GM10266 (cell line): ENCODE data around the gene FXYD1.
"Not testable (repeated sequence)": the region's sequence is repeated elsewhere in the genome, so short reads cannot be mapped to it uniquely, and the experiment has no call there.

Experiments used
- DNase-seq: peaks from one replicate; pipeline ENCODE4 v3.0.0; 2012; ENCODE audit errors: extremely low spot score
- TF ChIP-seq, protein P1 (sequence below): IDR thresholded peaks from 2 replicates; pipeline ENCODE4 v1.5.1; 2012; ENCODE audit warnings: mild to moderate bottlenecking, low read depth; ENCODE audit not compliant: control insufficient read depth, insufficient read depth; ENCODE audit errors: missing control alignments

FXYD1 gene

DNA sequence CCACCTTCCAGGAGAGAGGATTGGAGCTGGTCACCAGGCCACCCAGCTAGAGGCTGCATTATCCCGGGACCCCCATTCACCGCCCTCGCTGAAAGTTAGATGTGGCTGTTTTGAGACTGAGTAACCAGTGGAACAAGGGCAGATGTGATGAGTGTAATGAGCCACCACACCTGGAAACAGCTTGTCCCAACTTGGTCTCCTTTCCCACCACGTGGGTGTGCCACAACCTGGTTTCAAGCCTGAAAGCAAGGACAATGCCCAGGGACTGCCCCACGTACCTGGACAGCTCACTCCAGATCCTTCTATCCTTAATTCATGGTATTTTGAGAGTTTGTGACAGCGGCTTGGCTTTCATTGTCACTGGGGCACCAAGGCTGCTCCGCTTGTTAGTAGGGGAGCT, 10.8 kb upstream of the FXYD1 start:
- TF ChIP-seq, protein P1, sequence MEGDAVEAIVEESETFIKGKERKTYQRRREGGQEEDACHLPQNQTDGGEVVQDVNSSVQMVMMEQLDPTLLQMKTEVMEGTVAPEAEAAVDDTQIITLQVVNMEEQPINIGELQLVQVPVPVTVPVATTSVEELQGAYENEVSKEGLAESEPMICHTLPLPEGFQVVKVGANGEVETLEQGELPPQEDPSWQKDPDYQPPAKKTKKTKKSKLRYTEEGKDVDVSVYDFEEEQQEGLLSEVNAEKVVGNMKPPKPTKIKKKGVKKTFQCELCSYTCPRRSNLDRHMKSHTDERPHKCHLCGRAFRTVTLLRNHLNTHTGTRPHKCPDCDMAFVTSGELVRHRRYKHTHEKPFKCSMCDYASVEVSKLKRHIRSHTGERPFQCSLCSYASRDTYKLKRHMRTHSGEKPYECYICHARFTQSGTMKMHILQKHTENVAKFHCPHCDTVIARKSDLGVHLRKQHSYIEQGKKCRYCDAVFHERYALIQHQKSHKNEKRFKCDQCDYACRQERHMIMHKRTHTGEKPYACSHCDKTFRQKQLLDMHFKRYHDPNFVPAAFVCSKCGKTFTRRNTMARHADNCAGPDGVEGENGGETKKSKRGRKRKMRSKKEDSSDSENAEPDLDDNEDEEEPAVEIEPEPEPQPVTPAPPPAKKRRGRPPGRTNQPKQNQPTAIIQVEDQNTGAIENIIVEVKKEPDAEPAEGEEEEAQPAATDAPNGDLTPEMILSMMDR, result no peak
- no peak for DNase-seq

DNA sequence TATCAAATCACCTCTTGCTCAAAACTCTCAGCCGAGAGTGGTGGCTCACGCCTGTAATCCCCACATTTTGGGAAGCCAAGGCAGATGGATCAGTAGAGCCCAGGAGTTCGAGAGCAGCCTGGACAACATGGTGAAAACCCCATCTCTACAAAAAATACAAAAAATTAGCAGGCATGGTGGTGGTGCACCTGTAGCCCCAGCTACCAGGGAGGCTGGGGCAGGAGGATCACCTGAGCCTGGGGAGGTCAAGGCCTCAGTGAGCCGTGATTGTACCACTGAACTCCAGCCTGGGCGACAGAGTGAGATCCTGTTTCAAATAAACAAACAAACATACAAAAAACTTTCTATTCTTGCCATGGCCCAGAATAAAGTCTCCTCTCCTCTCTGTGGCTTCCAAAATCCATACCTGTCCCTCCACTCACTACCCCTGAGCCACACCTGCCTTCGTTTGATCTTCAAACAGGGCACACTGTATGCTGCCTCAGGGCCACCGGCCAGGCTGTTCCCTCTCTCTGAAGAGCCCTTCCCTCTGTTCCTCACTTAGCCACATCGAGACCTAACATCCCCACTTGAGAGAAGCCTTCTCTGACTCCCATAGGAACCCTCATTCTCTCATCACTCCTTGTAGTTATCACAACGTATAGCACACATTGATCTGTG, 10.1 kb upstream of the FXYD1 start:
- TF ChIP-seq, protein P1, result no peak
- no peak for DNase-seq

- DNase-seq, result not testable (repeated sequence)
Measured at GRCh38 chr19:35129724-35130274, 8.8 kb upstream of the FXYD1 start.

DNA sequence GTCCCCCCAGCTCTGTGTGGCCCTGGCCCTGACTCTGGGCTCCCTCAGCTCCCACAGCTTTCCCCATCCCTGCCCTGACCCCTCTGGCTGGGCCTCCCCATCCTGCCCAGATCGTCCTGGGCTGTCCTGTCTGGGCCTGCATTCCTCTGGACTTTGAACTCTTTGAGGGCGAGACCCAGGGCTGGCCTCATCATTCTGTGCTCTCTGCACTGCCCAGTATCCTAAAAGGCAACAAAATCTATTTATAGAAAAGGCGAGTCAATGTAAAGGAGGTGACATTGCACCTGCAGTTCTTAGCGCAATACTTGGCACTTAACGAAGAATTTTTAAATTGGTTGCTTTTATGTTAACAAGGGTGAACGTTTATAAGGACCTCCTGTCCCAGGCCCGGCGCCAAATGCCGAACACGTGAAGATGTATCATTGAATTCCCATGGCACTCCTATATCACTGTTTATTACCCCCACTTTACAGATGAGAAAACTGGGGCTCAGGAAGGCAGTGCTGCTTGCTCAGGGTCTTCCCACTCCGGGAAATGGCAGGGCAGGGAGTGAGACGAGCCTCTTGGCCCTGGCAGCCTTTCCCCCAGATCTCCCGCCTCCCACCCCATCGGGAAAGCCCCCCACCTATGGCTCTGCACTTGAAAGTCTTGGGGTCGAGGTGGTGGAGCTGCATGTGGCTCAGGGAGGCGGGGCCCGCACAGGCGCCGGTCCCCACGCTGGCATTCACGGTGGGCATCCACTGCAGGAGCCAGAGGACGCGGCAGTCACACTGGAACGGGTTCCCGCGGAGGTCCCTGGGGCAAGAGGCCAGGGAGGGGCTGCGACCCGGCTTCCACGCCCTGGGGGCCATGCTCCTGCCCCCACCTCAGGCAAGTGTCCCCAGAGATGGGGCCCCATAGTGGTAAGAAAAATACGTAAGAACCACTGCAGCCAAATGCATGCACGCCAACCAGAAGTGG, 7.6 kb upstream of the FXYD1 start:
- TF ChIP-seq, protein P1, result no peak
- no peak for DNase-seq

DNA sequence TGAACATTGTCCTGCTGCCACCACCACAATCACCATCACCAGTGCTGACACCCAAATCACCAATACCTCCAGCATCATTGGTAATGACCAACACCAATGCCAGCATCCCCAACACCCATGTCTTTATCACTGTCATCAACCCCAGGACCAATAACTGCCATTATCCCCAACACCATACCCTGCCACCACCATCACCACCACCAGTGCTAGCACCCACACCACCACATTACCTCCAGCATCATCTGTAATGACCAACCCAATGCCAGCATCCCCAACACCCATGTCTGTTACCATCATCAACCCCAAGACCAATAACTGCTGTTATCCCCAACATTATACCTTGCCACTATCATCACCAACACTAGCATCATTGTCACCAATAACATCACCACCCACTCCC, 6.4 kb upstream of the FXYD1 start:
- no peak for DNase-seq
- TF ChIP-seq, protein P1, result no peak

DNA sequence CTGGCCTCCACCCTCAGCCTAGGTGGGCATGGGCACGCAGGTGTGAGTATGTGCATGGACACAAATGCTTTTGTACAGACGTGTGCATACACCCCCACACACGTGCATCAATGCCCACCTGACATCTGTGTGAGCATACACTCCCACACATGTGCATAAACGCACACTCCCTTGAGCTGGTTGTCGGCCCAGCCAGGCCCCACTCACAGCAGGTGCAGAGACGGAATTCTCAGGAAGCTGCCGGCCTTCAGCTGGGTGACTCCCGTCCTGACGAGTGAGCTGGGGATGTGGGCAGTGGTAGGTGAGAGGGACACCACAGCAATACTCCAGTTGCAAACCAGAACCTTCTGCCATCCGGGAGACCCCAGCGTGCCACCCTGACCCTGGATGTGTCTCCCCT, 4.8 kb upstream of the FXYD1 start:
- no peak for DNase-seq
- TF ChIP-seq, protein P1, result no peak

- TF ChIP-seq, protein P1, result no peak
- DNase-seq, result no peak
Measured at GRCh38 chr19:35134601-35135242, 3.9 kb upstream of the FXYD1 start, which contains the start of gene LGI4. Gene LGI4 (minus strand): TSS chr19:35135059. CDS start chr19:35134680, 379 bp downstream.
